ENCODE data around the gene FN3KRP.

The FN3KRP gene

DNA sequence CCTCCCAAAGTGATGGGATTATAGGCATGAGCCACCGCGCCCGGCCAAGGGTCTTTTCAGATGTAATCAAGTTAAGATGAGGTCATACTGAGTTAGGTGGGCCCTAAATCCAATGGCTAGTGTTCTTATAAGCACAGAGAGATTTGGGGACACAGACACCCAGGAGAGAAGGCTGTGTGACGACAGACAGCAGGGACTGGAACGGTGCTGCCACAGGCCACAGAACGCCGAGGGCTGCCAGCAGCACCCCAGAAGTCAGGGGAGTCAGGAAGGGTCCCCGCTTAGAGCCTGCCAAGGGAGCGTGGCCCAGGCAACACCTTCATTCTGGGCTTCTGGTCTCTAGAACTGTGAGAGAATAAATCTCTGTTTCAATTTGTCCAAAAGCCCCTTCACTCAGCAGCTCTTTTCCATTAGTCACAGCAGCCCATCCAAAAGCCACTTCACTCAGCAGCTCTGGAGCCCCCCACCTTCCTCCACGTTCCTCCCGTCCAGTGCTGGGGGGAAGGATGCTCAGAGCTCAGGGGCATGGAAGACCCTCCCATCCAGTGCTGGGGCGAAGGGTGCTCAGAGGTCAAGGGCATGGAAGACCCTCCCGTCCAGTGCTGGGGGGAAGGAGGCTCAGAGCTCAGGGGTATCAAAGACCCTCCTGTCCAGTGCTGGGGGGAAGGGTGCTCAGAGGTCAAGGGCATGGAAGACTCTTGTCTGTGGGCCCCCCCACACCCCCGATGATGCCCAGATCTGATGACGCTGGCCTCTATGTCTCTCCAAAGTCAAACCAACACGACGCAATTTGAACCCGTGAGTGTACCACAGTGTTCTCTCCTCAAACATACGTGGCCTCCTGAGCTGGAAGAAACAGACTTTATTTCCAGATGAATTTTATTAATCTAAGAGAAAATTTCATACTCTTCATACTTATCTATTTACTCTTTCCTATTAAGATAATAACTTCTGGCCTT is 29.9 kb upstream of the FN3KRP start:
- in situ Hi-C loops (cut with HindIII; ENCODE audit: low sequenced_read_pairs), result no loop called here

DNA sequence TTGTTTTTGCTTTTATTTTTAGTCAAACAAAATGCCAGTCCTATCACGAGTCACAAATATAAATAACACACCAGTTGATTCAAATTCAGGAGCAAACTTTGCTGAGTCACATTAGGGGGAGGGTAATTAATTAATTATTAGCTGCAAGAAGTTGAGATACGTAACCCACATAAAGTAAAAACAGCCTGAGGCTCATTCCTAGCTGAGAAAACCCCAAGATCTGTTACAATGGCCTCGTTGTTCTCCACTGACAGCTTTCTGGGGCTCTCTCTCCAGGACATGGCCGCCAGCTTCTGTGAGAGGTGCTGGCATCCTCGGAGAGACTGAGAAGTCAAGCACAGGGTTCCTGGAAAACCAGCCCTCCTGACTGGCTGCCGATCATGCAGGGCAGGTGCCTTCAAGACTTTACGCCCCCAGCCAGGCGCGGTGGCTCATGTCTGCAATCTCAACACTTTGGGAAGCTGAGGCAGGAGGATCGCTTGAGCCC is 29.1 kb upstream of the FN3KRP start:
- in situ Hi-C loops (cut with HindIII; ENCODE audit: low sequenced_read_pairs), result no loop called here

DNA sequence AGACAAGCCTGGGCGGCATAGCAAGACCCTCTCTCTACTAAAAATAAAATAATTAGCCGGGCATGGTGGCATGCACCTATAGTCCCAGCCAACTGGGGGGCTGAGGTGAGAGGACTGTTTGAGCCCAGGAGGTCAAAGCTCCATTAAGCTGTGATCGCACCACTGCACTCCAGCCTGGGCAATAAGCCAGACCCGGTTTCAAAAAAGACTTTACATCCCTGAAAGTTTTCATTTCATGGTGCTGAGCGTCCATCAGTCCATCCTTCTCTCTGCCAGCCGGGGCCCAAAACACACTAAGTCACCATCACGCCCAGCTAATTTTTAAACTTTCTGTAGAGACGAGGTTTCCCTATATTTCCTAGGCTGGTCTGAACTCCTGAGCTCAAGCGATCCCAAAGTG is 28.6 kb upstream of the FN3KRP start:
- in situ Hi-C loops (cut with HindIII; ENCODE audit: low sequenced_read_pairs), result no loop called here

DNA sequence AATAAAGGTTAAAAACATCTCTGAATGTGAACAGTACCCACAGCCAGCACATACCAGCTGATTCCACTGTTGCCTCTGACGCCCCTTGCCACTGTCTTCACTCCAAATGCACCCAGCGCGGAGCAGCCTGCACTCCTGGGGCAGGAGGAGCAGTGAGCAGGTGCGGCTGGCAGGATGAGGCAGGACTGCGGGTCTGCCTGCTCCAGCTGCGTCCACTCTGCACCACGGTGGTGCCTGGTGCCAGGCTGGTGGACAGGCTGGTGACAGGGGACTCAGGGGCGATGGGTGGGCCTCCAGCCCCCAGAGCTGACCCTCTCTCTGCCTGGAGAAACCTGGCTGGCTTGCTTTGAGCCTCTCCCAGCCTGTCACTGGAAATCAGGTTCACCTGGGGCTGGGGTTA is 27.4 kb upstream of the FN3KRP start:
- in situ Hi-C loops (cut with HindIII; ENCODE audit: low sequenced_read_pairs), result no loop called here

DNA sequence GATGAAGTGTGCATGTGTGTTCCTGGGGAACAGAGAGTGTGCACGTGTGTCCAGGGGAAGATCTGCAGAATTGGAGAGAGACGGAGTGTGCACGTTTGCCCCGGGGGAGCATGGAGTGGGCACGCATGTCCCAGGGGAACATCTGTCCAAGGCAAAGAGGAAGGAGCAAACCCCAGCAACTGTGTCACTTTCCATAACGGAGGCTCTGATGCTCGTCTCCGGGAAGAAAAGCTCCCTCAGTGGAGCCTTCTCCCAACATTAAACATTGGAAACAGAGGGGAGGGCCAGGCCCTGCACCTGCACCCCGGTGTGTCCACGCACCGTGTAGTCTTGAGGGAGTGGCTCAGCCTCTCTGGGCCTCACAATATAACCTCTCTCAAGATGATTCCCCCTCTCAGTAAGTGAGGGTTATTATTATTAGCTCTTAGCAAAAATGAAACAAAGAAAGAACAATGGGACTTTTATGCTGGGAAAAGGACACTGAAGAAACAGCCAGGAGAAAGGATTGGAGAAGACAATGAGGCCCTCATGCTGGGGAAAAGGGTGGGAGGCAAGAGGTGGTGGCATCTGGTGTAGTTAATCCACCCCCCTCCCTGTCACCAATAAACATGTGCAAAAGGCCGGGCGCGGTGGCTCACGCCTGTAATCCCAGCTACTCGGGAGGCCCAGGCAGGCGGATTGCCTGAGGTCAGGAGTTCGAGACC is 25.6 kb upstream of the FN3KRP start:
- in situ Hi-C loops (cut with HindIII; ENCODE audit: low sequenced_read_pairs), result no loop called here

DNA sequence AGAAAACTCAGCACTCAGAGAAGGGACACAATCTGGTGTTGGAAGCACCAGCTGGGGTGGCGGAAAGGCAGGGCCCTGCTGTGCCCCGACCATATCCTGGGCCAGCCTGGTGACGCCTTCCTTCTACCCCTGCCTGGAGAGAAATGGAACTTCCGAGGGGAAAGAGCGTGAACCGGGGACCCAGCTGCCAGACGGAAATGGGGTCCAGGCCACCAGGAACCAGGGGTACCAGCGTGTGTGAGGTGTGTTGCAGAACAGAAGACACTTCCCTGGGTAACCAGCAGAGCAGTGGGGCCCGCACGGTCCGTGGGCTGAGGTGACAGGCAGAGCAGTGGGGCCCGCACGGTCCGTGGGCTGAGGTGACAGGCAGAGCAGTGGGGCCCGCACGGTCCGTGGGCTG is 24.8 kb upstream of the FN3KRP start:
- in situ Hi-C loops (cut with HindIII; ENCODE audit: low sequenced_read_pairs), result no loop called here

DNA sequence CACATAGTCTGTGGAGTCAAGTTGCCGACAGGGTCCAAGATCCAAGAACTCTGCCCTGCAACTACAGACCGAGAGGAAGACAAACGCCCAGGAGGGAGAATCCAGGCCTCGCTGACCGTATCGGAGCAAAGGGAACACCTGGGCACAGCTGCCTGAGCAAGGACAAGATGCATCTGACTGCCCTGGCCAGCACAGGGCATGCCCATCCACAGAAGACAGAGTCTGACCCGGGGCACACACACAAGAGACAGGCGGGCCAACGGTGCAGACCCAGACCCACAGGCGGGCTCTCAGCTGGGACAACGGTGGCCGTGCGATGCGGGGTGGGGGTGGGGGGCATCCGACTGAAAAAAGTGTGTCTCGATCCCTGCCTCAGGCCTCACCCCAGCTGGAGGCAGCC is 24.2 kb upstream of the FN3KRP start:
- in situ Hi-C loops (cut with HindIII; ENCODE audit: low sequenced_read_pairs), result no loop called here

DNA sequence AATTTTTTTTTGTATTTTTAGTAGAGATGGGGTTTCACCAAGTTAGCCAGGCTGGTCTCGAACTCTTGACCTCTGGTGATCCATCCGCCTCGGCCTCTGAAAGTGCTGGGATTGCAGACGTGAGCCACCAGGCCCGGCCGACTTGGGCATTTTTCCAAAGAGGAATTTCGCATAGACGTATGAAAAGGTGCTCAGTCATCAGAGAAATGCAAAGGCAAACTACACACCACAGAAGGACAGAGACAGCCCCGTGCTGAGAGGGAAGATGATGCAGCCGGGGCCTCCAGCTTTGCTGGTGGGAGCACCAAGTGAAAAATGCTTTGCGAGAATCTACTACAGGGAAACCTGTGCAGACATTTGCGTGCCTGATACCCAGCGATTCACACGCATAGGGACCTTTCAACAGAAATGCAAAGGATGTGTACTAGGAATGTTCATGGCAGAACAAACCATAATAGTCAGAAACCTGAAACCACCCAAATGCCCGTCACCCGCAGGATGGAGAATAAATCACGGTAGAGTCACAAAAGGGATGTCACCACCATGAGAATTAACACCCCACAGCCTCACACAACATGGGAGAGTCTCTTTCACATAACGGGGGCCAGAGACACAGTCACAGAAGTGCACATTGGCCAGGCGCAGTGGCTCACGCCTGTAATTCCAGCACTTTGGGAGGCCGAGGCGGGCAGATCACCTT is 23.2 kb upstream of the FN3KRP start:
- in situ Hi-C loops (cut with HindIII; ENCODE audit: low sequenced_read_pairs), result no loop called here

DNA sequence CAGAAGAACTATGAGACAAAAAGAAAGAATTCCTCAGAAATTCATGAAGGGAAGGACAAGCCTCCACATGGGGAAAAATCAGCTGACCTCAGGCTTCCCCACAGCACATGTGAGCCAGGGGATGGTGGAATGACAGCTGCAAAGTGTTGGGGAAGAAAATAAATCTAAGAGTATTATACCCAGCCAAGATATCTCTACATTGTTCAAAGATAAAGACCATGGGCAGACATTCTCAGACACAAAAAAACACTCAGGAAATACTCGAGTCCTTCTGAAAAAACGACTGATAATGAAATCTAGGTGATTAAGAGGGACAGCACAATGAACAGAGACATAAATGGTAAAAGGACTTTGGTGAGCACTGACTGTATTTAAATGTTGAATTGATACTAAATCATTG is 21.9 kb upstream of the FN3KRP start:
- in situ Hi-C loops (cut with HindIII; ENCODE audit: low sequenced_read_pairs), result no loop called here

DNA sequence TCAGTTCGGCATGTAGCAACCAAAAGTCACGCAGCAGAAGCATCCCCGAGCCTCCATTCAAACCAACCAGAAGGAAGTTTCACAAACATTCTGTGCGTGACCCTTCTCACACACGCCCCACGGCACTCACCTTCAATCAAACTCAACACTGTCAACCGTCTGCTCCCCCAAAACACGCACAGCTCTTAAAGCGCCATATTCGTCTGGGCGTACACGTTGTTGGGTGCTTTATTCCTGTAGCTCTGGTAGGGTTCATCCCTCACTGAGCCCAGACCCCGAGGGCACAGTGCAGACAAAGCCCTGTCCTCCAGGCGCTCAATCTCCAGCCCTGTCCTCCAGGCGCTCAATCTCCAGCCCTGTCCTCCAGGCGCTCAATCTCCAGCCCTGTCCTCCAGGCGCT is 20.2 kb upstream of the FN3KRP start:
- in situ Hi-C loops (cut with HindIII; ENCODE audit: low sequenced_read_pairs), result no loop called here

DNA sequence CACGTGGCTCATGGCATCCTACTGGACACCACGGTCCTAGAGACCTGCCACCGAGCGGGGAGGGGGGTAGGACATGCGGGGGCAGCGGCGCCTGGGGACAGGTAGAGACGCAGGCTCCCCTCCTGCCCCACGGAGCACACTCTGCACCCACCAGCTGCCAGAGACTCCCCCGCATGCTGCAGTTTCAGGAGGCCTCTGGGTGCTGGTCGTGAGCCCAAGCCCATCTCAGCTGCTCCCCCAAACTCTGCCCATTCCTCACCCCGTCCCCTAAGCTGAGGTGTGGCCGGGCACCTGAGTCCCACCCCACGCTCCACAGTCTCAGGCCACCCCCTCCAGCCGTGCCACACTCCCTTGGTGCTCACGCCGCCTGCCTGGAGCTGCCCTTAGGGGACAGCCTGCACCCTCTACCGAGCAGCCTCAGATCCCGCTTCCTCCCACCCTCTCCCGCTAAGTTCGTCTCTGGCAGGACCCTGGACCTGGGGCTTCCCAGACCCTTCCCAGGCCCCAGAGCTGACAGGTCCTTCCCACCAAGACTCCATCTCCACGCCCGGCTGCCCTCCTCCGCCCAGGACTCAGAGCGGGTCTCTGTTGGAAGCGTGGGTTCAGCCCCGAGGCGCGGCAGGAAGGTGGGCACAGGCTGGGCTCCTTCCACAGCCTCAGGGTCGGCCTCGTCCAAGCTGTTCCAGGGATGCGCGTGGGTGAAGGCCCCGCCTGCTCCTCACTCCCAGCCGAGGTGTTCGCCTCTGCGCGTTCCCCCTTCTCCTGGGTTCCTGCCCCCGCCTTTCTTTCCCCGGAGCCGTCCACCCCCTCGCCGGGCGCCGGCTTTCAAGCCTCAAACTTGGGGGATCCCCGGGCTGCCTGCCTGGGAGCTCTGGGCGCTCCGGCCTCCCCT is 19.3 kb upstream of the FN3KRP start:
- in situ Hi-C loops (cut with HindIII; ENCODE audit: low sequenced_read_pairs), result no loop called here

DNA sequence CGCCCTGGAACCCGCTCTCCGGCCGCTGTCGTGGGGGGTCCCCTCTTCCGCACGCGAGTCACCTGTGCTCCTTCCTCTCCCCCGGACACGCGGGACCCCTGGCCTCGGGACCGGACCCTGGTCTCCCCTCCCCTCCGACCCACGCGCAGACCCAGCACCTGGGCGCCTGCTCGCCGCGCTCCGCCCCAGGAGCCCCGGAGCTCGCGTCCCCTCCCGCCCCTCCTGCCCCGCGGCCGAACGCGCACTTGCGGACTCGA is 18.8 kb upstream of the FN3KRP start:
- in situ Hi-C loops (cut with HindIII; ENCODE audit: low sequenced_read_pairs), result no loop called here

DNA sequence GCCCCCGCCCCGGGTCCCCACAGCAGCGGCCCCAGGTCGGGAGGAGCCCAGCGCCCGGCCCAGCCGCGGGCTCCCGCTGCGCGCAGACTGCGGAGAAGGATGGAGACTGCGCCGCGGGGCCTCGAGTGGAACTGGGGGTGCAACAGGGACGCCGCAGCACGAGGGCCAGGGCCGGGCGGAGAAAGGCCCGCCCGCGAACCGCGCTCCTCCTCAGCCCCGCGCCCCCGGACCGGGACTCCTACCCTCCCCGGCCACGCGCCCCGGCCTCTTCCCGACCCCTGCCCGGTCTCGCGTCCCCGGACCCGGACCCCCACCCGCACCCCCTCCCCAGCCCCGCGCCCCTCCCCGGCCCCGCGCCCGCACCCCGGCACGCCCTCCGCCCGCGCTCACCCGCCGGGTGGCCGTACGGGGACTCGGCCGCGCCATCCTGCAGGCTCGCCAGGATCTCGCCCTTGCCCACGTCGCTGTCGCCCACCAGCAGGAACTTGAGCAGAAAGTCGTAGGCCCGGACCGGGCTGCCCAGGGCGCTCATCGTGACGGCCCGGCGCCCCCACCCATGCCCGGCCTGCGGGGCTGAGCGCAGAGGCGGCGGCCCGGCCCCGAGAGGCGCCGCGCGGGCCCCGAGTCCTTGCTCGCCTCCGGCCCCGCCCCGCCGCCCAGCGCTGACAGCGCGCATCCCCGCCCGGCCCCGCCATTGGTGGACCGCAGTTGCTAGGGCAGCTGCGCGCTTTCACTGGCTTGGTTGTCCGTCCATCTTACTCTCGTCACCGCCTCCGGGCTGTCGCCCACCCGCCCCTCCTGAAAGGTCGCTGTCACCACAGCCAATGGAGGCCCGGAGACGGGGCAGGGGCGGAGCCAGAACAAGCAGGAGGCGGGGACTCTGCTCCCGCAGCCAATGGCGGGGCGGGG is 18.2 kb upstream of the FN3KRP start, which contains the start of gene RAB40B:
TSS of gene RAB40B (minus strand) at position 634 of the 909 bp plus-strand sequence. CDS start at position 532, 102 bp downstream.
- in situ Hi-C loops (cut with HindIII; ENCODE audit: low sequenced_read_pairs), result no loop called here

DNA sequence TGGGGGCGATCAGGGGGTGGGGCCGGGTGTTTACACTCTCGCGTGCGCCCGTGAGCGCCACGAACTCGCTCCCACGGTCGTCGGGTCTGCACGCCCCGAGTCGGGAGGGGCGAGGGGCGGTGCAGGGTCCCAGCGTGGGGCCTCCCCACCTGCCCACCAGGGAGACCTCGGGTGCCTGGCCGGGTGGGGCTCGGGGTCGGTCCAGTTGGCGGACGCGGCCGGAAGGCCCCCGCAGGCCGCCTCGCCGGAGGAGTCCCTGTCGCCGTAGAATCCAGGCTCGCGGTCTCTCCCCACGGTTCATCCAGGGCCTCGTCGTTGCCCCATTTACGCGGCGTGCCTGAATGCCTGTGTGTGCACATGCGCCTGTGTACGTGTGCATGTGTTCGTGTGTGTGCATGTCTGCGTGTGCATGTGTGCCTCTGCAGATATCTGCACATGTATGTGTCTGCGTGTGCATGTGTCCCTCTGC is 17.5 kb upstream of the FN3KRP start:
- in situ Hi-C loops (cut with HindIII; ENCODE audit: low sequenced_read_pairs), result no loop called here

DNA sequence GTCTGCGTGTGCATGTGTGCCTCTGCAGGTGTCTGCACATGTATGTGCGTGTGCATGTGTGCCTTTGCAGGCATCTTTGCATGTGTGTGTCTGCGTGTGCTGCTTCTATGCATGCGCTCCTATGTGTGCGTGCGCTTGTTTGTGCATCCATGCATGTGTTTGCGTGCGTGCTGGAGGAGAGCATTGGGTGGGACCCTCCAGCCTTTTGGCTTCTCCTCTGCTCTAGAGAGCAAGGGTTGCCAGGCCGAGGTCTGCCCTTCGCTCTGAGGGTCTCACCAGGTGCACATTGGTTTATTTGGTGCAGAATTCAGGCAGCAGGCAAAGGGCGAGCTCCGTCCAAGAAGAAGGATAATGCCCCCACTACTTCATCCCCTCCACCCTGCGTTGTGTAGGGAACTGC is 17.0 kb upstream of the FN3KRP start:
- in situ Hi-C loops (cut with HindIII; ENCODE audit: low sequenced_read_pairs), result no loop called here

DNA sequence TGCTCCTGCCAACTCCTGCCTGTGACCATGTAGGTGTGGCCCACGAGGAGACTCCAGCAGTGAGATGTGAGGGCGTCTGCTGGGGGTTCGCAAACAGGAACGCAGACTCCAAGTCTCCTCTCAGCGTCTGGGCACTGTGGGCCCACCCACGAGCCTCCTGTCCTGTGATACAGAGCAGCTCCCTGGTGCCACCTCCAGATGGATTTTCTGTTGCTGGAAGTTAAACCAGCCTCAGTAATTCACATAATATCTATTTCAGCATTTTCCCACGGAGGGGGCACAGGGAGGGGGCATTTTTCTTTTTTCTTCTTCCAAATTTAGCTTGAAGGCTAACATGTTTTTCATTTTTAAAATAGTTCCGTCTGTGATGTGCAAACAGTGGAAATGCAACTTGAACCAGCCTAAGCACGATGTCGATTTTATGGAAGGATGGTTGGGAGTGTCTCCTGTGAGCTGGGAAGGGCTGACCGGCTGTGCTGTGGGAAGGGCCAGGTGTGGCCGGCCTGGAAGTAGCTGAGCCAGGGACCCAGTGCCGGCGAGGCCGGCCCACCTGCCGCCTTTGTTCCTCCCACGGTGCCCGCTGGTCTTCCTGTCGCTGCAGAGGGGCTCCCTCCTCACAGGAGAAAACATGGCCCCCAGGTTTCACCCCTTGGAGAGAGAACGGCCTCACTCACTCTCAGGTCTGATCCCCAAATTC is 14.1 kb upstream of the FN3KRP start:
- in situ Hi-C loops (cut with HindIII; ENCODE audit: low sequenced_read_pairs), result no loop called here

DNA sequence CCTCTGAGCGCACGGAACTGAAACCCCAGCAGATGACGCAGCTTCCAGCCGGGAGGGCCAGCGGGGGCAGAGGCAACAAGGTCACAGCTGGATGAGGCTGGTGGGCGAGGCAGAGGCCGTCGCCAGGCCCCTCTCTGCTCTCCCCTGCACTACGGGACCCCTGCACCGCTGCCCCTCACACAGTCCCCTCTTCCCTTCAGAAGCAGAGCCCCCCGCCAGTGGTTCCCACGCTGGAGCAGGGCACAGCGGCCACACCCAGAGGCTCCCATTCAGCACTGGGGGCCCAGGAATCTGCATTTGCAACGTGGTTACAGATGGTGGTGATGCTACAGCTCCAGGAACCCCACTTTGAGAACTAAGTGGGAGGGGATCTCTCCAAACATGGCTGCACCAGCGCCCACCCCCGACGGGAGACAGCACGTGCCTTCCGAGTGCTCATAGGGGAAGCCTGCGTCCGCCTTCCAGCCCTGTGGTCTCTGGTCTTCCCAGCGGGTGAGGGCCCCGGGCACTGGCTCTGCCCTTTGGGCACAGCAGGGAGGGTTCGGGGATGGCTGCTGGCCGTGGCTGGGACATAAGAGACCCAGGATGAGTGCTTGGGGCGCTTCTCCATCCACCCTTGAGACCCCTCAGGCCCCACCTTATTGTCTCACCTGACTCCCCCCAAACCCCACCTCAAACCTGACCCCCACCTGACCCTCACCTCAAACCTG is 13.3 kb upstream of the FN3KRP start:
- in situ Hi-C loops (cut with HindIII; ENCODE audit: low sequenced_read_pairs), result no loop called here
